ENCODE data around the gene STX8.
A peak's percentile ranks its signal among the peaks of the same experiment; 100 is the strongest.

STX8 gene

GRCh38 chr17:9266031-9266680 is 309.5 kb downstream of the STX8 start:
- TF ChIP-seq FOXP2 (optimal IDR thresholded peaks at IDR 0.05; ENCODE audit: borderline replicate concordance, extremely low read depth, extremely low read length, insufficient read depth), result no peak
- TF ChIP-seq REST (IDR thresholded peaks at IDR 0.05; ENCODE audit: insufficient read depth in 1 of 2, low read depth in 2 of 2, low read length in 2 of 2), result no peak
- TF ChIP-seq TAF1 (IDR thresholded peaks at IDR 0.05; ENCODE audit: borderline replicate concordance, insufficient read depth, low read length), result no peak
- no peak for TF ChIP-seq POLR2AphosphoS5 (IDR thresholded peaks at IDR 0.05; ENCODE audit: low read depth, low read length)
- no peak for TF ChIP-seq SIN3A (IDR thresholded peaks at IDR 0.05; ENCODE audit: borderline replicate concordance, insufficient read depth, low read length)

- TF ChIP-seq POLR2AphosphoS5 (IDR thresholded peaks at IDR 0.05; ENCODE audit: low read depth, low read length) (no peak), SIN3A (IDR thresholded peaks at IDR 0.05; ENCODE audit: borderline replicate concordance, insufficient read depth, low read length) (no peak), FOXP2 (optimal IDR thresholded peaks at IDR 0.05; ENCODE audit: borderline replicate concordance, extremely low read depth, extremely low read length, insufficient read depth) (no peak), TAF1 (IDR thresholded peaks at IDR 0.05; ENCODE audit: borderline replicate concordance, insufficient read depth, low read length) (no peak), REST (IDR thresholded peaks at IDR 0.05; ENCODE audit: insufficient read depth in 1 of 2, low read depth in 2 of 2, low read length in 2 of 2) (no peak)
These were observed 314.3 kb downstream of the STX8 start for GRCh38 chr17:9261081-9262012.

DNA sequence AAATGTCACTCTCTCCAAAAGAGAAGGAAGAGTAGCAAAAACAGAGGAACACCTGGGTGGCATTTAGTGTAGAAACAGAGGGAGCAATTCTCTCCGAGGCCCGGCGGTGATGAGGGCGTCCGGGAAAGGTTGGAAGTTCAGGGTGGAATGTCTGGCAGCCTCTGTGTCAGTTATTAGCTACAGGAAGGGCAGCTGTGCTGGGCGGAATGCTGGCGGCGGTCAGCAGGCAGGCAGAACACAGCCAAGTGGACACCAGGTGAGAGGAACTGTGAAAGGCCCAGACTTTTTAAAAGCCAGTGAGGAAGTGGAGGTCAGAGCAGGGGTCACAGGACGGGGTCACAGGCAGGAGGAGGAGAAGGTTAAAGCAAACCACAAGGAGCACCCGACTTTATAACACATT is 316.2 kb downstream of the STX8 start:
- TF ChIP-seq FOXP2 (optimal IDR thresholded peaks at IDR 0.05; ENCODE audit: borderline replicate concordance, extremely low read depth, extremely low read length, insufficient read depth), result peak; percentile 34
- no peak for TF ChIP-seq SIN3A (IDR thresholded peaks at IDR 0.05; ENCODE audit: borderline replicate concordance, insufficient read depth, low read length)
- TF ChIP-seq TAF1 (IDR thresholded peaks at IDR 0.05; ENCODE audit: borderline replicate concordance, insufficient read depth, low read length), result no peak

DNA sequence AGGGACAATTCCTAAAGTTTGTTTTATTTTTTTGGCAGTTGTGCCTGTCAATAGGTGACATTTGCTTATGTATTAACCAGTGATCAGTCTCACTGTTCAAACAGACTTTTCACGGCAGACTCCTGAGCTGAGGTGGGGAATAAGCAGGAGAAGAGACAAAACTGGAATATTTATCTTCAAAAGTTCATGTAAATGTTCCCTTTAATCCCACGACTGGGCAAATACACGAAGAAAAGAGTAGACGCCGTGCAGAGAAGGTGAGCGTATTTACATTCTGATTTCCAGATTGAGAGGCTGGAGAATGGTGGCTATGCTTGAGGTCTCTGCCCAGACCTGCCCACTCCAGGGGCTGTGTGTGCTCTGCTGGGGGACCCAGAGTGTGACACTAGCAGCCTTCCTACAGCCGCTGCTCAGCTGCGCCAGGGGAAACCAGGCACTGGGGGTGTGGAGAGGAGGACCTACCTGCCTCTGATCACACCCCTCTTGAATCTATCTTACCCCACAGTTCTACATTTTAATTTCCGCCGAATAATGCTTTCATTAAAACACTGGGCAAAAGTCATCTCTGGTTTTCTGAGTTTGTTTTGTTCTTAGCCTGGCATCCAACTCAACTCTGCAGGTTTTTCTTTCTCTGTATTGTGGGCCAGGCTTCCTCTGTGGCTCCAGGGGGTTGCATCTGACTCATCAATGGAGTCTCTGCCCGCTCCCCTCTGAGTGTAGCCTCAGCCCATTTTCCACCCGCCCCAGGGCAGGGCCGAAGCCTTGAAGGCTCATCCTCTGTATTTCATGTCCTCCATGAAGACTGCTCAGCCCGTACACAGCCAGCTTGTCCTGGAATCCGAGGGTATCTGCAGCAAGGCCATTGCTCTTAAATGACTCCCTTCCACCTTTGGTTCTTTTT is 317.3 kb downstream of the STX8 start:
- TF ChIP-seq POLR2AphosphoS5 (IDR thresholded peaks at IDR 0.05; ENCODE audit: low read depth, low read length), result no peak
- TF ChIP-seq TAF1 (IDR thresholded peaks at IDR 0.05; ENCODE audit: borderline replicate concordance, insufficient read depth, low read length), result no peak
- no peak for TF ChIP-seq FOXP2 (optimal IDR thresholded peaks at IDR 0.05; ENCODE audit: borderline replicate concordance, extremely low read depth, extremely low read length, insufficient read depth)
- no peak for TF ChIP-seq SIN3A (IDR thresholded peaks at IDR 0.05; ENCODE audit: borderline replicate concordance, insufficient read depth, low read length)
- no peak for TF ChIP-seq REST (IDR thresholded peaks at IDR 0.05; ENCODE audit: insufficient read depth in 1 of 2, low read depth in 2 of 2, low read length in 2 of 2)
